WI38 (cell line): ENCODE data around the gene GGACT.

ENCODE experiments used
- H3K4me3 ChIP-seq: 2 replicates; pipeline ENCODE4 v1.5.1; 2011; ENCODE audit warnings: low read depth, mild to moderate bottlenecking, control low read depth, low read length
- TF ChIP-seq, protein P1 (sequence below): IDR thresholded peaks from 2 replicates; pipeline ENCODE4 v1.5.1; 2012; ENCODE audit warnings: low read depth, mild to moderate bottlenecking, control low read depth, low read length

The GGACT gene

DNA sequence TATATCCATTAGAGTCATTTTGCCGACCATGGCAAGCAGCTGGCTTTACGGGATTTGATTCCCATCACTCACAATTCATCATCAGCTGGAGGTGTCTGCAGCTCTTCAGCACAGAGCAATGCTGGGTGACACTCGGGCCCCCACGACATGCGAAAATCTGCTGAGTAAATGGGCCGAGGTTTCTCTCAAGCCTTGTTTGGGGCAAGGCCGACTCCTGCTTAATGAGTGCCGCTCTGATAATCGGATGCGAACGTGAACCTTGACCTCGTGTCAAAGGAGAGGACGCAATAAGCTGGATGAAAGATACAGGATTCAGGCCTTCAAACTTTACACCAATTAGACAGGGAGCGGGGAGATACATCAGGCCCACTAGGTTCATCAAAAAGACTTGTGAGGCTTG, 65.2 kb downstream of the GGACT start:
- TF ChIP-seq, protein P1, sequence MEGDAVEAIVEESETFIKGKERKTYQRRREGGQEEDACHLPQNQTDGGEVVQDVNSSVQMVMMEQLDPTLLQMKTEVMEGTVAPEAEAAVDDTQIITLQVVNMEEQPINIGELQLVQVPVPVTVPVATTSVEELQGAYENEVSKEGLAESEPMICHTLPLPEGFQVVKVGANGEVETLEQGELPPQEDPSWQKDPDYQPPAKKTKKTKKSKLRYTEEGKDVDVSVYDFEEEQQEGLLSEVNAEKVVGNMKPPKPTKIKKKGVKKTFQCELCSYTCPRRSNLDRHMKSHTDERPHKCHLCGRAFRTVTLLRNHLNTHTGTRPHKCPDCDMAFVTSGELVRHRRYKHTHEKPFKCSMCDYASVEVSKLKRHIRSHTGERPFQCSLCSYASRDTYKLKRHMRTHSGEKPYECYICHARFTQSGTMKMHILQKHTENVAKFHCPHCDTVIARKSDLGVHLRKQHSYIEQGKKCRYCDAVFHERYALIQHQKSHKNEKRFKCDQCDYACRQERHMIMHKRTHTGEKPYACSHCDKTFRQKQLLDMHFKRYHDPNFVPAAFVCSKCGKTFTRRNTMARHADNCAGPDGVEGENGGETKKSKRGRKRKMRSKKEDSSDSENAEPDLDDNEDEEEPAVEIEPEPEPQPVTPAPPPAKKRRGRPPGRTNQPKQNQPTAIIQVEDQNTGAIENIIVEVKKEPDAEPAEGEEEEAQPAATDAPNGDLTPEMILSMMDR: no peak

DNA sequence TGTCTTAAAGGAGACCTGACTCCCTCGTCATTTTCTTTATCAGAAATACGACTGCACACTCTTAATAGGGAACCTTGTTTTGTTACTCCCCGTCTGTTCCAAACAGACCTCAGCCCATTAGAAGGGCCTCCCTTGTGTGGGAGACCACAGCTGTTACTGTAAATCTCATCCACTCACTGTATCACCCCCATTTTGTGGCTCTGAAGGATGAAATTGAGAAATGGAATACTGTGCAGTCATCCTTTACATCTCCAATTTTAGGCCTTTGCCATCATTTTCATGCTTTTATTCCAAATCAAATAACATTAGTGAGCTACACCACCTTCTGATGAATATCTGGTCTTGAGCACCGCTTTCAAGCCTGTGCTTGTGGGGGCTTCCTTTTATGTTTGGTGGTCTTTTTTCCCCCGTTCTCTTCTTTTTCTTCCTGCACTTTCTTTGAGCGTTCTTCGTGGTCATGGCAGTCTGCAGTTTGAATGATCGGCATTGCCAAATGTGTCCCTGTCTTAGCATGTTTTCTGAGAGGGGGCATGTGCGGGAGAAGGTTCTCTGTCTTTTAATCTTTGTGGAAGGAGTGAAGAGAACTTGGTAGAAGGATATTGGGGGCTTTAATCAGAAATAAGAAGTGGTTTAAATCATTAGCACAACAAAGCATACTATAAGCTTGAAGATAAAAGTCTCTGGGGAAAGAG, 65.8 kb downstream of the GGACT start:
- no peak overlapping the region for H3K4me3 ChIP-seq

More for the DNA sequence above, 65.2 kb downstream of the GGACT start:
- no peak overlapping the region for H3K4me3 ChIP-seq

DNA sequence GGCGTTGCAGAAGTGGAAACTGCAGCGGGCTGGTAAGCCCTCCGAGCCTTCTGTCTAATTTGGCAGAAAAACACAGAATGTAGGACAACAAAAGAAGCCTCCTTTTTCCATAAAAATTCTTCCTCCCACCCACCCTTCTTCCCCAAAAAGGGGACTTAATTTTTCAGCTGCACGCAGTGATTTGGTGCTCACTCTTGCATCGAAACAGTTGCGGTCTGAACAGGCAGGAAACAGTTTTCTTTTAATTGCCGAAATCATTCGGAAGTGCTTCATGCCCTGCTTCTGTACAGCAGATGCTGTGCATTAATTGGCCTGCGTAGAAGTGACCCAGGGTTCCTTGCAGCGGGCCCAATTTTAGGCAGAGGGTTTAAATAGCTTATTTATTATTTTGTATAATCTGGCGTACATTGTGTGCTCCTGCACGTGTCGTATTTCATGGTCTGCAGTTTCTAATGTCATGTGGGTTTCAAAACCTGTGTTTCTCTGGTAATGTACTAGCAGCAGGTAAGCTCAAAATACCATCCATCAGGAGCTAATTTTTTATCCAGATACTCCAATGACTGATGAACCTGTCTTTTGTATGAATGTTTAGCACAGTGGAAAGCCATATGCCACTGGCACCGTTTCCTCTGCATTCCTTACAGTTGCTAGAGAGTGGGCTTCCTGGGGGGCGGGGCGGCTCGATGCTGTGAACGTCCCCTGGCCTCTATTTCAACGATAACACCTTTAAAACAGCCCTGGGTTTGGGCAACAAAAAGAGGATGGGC, 66.6 kb downstream of the GGACT start:
- no peak overlapping the region for H3K4me3 ChIP-seq
- TF ChIP-seq, protein P1: no peak

More for the DNA sequence above, 65.8 kb downstream of the GGACT start:
- TF ChIP-seq, protein P1: no peak

DNA sequence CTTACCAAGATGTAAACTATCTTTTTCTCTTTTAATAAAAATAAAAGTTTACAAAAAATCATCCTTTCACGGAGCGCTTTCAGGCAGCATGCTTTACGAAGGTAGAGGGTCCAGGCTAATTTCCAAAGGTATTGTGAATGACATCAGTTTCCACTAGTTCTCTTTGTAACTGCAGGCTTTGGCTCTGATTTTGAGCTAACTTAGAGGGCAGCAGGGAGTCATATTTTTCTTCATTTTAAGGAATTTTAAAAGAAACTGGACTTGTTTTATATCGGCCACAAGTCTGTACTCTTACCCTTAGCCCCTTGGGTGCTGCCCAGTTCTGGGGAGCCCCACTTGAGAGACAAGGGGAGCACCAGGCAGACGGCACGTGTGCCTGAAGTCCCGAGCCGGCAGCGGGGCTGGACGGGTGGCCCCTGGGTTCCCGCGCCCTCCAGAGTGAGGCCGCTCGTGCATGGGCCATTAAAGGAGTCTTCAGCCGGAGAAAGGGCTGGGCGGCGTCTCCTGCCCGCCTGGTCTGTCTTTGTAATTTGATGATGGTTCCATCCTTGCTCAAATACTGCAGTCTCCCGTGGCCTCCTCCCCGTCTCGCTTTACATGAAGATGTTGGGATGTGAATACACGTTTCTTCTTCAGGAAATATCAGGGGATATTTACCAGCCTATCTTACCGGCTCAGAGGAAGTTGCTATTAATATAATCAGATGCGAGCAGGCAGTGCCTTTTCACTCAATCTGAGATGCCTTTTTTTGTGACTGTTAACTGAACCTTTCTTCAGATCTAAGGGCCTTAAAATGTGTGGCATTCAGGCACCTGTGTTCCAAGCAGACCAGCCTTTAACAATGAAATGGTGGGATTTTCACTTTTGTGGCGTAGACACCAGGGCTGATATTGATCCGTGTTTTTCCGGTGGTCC, 67.4 kb downstream of the GGACT start:
- H3K4me3 ChIP-seq: no peak overlapping the region
- TF ChIP-seq, protein P1: no peak

DNA sequence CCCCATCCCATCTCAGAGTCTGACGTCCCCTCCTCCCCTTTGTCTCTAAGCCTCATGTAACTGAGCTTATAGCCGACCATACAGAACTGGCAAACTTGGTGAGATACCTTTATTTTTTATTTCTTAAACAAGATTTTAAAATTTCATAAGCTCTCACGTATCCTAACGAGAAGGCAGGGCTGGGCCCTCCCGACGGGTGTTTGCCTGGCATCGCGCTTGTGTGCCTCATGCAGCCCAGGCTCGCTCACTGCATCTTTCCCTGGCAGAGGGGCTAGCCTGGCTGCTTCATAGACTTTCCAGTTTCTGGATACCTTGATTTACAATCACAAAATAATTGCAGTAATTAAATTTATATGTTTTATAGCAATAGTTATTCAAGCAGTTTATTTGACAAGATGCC, 69.0 kb downstream of the GGACT start:
- no peak overlapping the region for H3K4me3 ChIP-seq
- TF ChIP-seq, protein P1: no peak

DNA sequence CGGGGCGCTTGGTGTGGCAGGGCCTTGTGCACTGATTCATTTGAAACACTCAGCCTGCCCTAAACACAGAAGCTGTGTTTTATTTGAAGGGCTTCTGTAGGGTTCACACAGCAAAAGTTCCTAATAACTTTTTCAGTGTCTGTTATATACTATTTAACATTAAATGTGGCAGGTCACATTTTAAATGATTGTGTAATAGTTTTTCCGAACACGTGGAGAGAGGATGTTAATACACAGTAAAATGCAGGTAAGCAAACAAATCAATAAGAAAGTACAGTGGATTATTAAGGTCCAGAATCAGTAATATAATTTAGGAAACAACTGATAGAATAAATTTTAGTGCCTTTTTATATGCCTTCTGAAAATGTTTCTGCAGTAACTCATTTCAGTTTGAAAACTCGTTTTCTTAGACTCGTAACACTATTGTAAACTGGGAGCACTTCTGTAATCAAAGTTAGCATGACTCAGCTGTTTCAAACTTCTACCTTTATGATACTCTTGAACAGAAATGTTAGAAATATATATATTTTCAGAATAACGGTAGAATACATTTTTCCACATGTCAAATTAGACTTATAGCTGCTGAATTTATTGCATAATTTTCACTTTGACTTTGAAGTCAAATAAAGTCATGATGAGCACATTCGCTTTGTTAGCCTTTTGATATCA, 70.1 kb downstream of the GGACT start:
- H3K4me3 ChIP-seq: no peak overlapping the region
- TF ChIP-seq, protein P1: no peak
